ENCODE results near the gene PDGFD. TPM values are rescaled to one million over a fixed set of nuclear protein-coding genes. Genes with fewer than 3 reads are reported as not detected.

Gene PDGFD
- total RNA-seq, 1 experiment from 2014 or later: 2.6 TPM

DNA sequence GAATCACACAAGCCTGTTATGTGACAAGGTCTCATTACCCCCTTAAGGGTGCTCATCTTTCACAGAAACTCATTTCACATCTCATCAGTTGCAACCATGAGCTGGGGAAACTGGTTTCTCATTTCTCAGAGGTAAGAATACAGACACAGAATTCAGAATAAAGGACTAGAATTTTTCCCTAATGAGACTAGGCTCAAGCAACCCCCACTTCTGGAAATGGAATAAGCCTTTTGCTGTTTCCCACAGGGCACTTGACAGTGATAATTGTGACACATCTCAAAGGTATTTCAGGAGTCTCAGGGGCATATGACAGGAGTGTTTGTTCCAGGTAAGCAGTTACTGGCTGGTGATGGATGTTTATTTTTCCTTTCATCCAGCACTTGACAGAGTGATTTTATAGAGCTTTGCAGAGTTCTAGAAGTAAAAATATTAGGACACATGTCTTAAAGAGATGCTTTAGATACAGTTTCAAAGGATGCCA lies 240.5 kb downstream of the PDGFD start:
- no peak for TF ChIP-seq ZNF263 (CRISPR knock-in tag; IDR thresholded peaks at IDR 0.05; ENCODE audit: low read depth)
- TF ChIP-seq ESRRA (CRISPR knock-in tag; IDR thresholded peaks at IDR 0.05; ENCODE audit: borderline replicate concordance): no peak
- TF ChIP-seq TEAD4 (CRISPR knock-in tag; IDR thresholded peaks at IDR 0.05): no peak
- no peaks in the 10 kb centered on the region for H3K27me3 Mint-ChIP-seq (ENCODE audit: low read depth)
- H3K4me3 Mint-ChIP-seq: no peak overlapping the region
- ATAC-seq (peak; percentile 60), DNase-seq (ENCODE audit: low spot score) (no peak)
- H3K9me3 Mint-ChIP-seq: no peaks in the 10 kb centered on the region
- ChIA-PET CTCF (no interaction called here), POLR2A (no interaction called here)
- H3K36me3 Mint-ChIP-seq: no peaks in the 10 kb centered on the region
- peak overlapping the region; percentile 14; the same call in 1 of the 2 replicates for H3K27ac Mint-ChIP-seq
- H3K4me1 Mint-ChIP-seq: peaks cover 10% of the 10 kb centered on the region

GRCh38 chr11:103920933-103921332 lies 243.0 kb downstream of the PDGFD start:
- Mint-ChIP-seq H3K36me3 (peaks cover 4% of the 10 kb centered on the region), H3K9me3 (peaks cover 5% of the 10 kb centered on the region), H3K27ac (no peak overlapping the region), H3K27me3 (ENCODE audit: low read depth) (no peaks in the 10 kb centered on the region), H3K4me3 (no peak overlapping the region), H3K4me1 (peaks cover 10% of the 10 kb centered on the region)
- TF ChIP-seq TCF7 (CRISPR knock-in tag; IDR thresholded peaks at IDR 0.05; ENCODE audit: low read depth): no peak
- TF ChIP-seq ZNF317 (CRISPR knock-in tag; IDR thresholded peaks at IDR 0.05; ENCODE audit: borderline replicate concordance, low read depth): no peak
- no peak for TF ChIP-seq RELA (CRISPR knock-in tag; IDR thresholded peaks at IDR 0.05; ENCODE audit: borderline replicate concordance)
- TF ChIP-seq ZNF219 (CRISPR knock-in tag; IDR thresholded peaks at IDR 0.05; ENCODE audit: borderline replicate concordance): no peak
- no peak for TF ChIP-seq ZBTB21 (CRISPR knock-in tag; IDR thresholded peaks at IDR 0.05; ENCODE audit: borderline replicate concordance)
- no peak for TF ChIP-seq HMGA2 (CRISPR knock-in tag; IDR thresholded peaks at IDR 0.05)
- TF ChIP-seq NR3C1 (CRISPR knock-in tag; conservative IDR thresholded peaks at IDR 0.05; ENCODE audit: low read depth): no peak
- no peak for TF ChIP-seq GRHL2 (CRISPR knock-in tag; IDR thresholded peaks at IDR 0.05; ENCODE audit: insufficient replicate concordance, severe bottlenecking)
- no peak for TF ChIP-seq ZNF121 (CRISPR knock-in tag; IDR thresholded peaks at IDR 0.05)
- TF ChIP-seq, protein P1, sequence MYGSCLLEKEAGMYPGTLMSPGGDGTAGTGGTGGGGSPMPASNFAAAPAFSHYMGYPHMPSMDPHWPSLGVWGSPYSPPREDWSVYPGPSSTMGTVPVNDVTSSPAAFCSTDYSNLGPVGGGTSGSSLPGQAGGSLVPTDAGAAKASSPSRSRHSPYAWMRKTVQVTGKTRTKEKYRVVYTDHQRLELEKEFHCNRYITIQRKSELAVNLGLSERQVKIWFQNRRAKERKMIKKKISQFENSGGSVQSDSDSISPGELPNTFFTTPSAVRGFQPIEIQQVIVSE (CRISPR knock-in tag; IDR thresholded peaks at IDR 0.05; ENCODE audit: borderline replicate concordance): no peak
- TF ChIP-seq GTF2I (CRISPR knock-in tag; conservative IDR thresholded peaks at IDR 0.05): no peak
- no peak for TF ChIP-seq ELF4 (CRISPR knock-in tag; IDR thresholded peaks at IDR 0.05; ENCODE audit: low read depth)
- TF ChIP-seq AR (CRISPR knock-in tag; IDR thresholded peaks at IDR 0.05): no peak
- TF ChIP-seq, protein P2, sequence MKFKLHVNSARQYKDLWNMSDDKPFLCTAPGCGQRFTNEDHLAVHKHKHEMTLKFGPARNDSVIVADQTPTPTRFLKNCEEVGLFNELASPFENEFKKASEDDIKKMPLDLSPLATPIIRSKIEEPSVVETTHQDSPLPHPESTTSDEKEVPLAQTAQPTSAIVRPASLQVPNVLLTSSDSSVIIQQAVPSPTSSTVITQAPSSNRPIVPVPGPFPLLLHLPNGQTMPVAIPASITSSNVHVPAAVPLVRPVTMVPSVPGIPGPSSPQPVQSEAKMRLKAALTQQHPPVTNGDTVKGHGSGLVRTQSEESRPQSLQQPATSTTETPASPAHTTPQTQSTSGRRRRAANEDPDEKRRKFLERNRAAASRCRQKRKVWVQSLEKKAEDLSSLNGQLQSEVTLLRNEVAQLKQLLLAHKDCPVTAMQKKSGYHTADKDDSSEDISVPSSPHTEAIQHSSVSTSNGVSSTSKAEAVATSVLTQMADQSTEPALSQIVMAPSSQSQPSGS (CRISPR knock-in tag; IDR thresholded peaks at IDR 0.05; ENCODE audit: borderline replicate concordance, low read depth): no peak
- no peak for TF ChIP-seq ETV6 (CRISPR knock-in tag; IDR thresholded peaks at IDR 0.05)
- TF ChIP-seq OVOL2 (CRISPR knock-in tag; IDR thresholded peaks at IDR 0.05; ENCODE audit: borderline replicate concordance): no peak
- no peak for TF ChIP-seq ATF3 (CRISPR knock-in tag; conservative IDR thresholded peaks at IDR 0.05)
- TF ChIP-seq KAT7 (CRISPR knock-in tag; IDR thresholded peaks at IDR 0.05; ENCODE audit: borderline replicate concordance): no peak
- CTCF ChIA-PET: interaction anchor here (0.6 to 1.1 kb wide), 5 partner anchors 58 to 681 kb away, joined by 3 to 18 read pairs (median 3); partner anchors contain the start of gene PDGFD
- POLR2A ChIA-PET: no interaction called here
- ATAC-seq (peak; percentile 74), DNase-seq (ENCODE audit: low spot score) (no peak)

Measured in WTC11 (cell line).